Heart right ventricle (tissue), 16 donors: ENCODE data around the gene GRIK5. TPM values are rescaled to one million over a fixed set of nuclear protein-coding genes. Genes with fewer than 3 reads are reported as not detected.
A peak's percentile ranks its signal among the peaks of the same experiment; 100 is the strongest.

Source experiments
- ATAC-seq, 8 donors: fragments of 200-7000 bp; cut with Tn5 transposase; one replicate each; pipeline ENCODE4 v1.9.1; 2020; ENCODE audit warnings: mild to moderate bottlenecking in 8 of 8, moderate library complexity in 8 of 8, moderate number of reproducible peaks in 1 of 8
- DNase-seq, 2 donors: peaks; one replicate each; pipeline ENCODE4 v3.0.0-alpha.2; 2020
- H3K27ac ChIP-seq, 10 donors: fragments of 200-600 bp; sonication (generic) in 2 of 10; one replicate each; pipeline versions ENCODE4 v1.5.0 to v1.8.0; 2020 to 2022; ENCODE audit warnings: mild to moderate bottlenecking in 3 of 10
- H3K27me3 ChIP-seq, 7 donors: fragments of 200-600 bp; one replicate each; pipeline ENCODE4 v1.8.0; 2021 to 2022; ENCODE audit warnings: mild to moderate bottlenecking in 2 of 7
- H3K36me3 ChIP-seq, 9 donors: fragments of 200-600 bp; sonication (generic) in 1 of 9; one replicate each; pipeline versions ENCODE4 v1.5.0 to v1.8.0; 2020 to 2022; ENCODE audit warnings: mild to moderate bottlenecking in 2 of 9
- H3K4me1 ChIP-seq, 9 donors: fragments of 200-600 bp; sonication (generic) in 1 of 9; one replicate each; pipeline versions ENCODE4 v1.5.0 to v1.8.0; 2020 to 2022; ENCODE audit warnings: mild to moderate bottlenecking in 4 of 9
- H3K4me3 ChIP-seq, 10 donors: fragments of 200-600 bp; sonication (generic) in 2 of 10; one replicate each; pipeline versions ENCODE4 v1.5.0 to v1.8.0; 2020 to 2022; ENCODE audit warnings: mild to moderate bottlenecking in 7 of 10, moderate library complexity in 2 of 10
- H3K9me3 ChIP-seq, 11 donors: fragments of 200-600 bp in 10 of 11; sonication (generic) in 2 of 11; one replicate each; pipeline versions ENCODE4 v1.5.0 to v1.8.0; 2013 to 2022; ENCODE audit warnings: mild to moderate bottlenecking in 2 of 11, control low read depth in 1 of 11, moderate library complexity in 1 of 11
- WGBS, 2 donors: extraction: QIAGEN DNeasy Blood & Tissue Kit; methylation state at CpG; one replicate each; pipeline ENCODE4 v1.1.7; 2013; ENCODE audit warnings: inconsistent platforms in 1 of 2; 5-methylcytosine and 5-hydroxymethylcytosine counted together
- intact Hi-C, 10 donors: fragments of 100-400 bp; cut with DNase I; formaldehyde crosslinking; loops; one replicate each; pipeline versions ENCODE4 v1.11.1 to v1.14.2; 2022
- polyA plus RNA-seq, 2 donors: library from polyadenylated mRNA; stranded (reverse); fragments of 200-250 nt; gene quantifications; one replicate each; pipeline ENCODE4 v1.2.3, GENCODE V29; 2013
- total RNA-seq, 10 donors: library from RNA; stranded (reverse); fragmentation: NEBNext Ultra II Directional in 3 of 10; extraction: Animal tissue kit (Norgen Biotek cat#: 25700) in 3 of 10; gene quantifications; one replicate each; pipeline versions ENCODE4 v1.2.1 to v1.2.4, GENCODE V29; 2021 to 2023
- TF ChIP-seq, protein P1 (sequence below), 9 donors: fragments of 200-600 bp; sonication (generic) in 2 of 9; IDR thresholded peaks; one replicate each; pipeline versions ENCODE4 v1.5.0 to v1.8.0; 2021 to 2022; ENCODE audit warnings: antibody characterized with exemption in 9 of 9, mild to moderate bottlenecking in 5 of 9, moderate library complexity in 1 of 9
- donor health status: Arrhythmogenic right ventricular cardiomyopathy.
- donor health status: ischemic (EF 13 %, LVEDD 7.1; RV severe dilation, severe dysfunction).
- donor health status: healthy with polysubstance abuse.
- donor health status: DM: no; HTN: yes; CAD: no.
- donor health status: DM: no; HTN: no; CAD: no.
- donor health status: ischemic (EF 25% LVEDD 6.9; RV normal size, moderate dysfunction).
- donor health status: ischemic (EF 25% LVEDD 5.7; RV mildly dilated, moderate dysfunction).
- donor health status: healthy.
- donor health status: DM: yes; HTN: yes; CAD: no.
- donor health status: Ischemic cardiomyopathy.
- donor health status: ischemic (EF 35%, LVEDD 5.7; RV mildly dilated, moderate dysfunction).
- donor health status: nonischemic (EF 11% LVEDD 7.7; RV severe dilation, severe dysfunction).
- donor health status: DM: yes; HTN: yes; CAD: no.
- donor health status: PGD.
- donor health status: ischemic (EF 29% LVEDD 5.4; RV normal size, mild dysfunction).
- donor health status: nonischemic (EF 23%, LVEDD 6.1; RV moderate dilation, normal function).

GRIK5 gene
- total and polyA plus RNA-seq, 12 donors = 0.35 to 9.3 (median 2.9) TPM

DNA sequence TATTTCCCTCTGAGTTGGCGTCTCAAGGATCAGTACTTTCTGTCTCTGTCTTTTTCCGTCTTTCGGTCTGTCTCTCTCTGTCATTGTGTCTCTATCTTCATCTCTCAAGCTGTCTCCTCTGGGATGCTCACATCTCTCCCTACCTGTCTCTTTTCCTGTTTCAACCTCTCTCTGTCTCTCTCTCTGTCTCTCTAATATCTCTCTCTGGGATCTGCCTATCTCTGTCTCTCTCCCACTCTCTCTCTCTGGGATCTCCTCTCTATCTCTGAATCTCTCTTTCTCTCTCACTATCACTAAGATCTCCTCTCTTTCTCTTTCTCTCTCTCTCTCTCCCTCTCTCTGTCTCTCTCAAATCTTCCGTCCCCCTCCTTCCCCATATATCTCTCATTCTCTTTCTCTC is 80.0 kb downstream of the GRIK5 start:
- Histone ChIP-seq H3K27ac (peak overlapping the region in 2 of 10 donors; percentile 82 to 91), H3K9me3 (no peaks in the 10 kb centered on the region), H3K36me3 (peaks cover 0 to 29% (median 0%) of the 10 kb centered on the region in 9 donors), H3K4me3 (no peak overlapping the region), H3K4me1 (peaks cover 0 to 22% (median 8%) of the 10 kb centered on the region in 9 donors), H3K27me3 (peaks cover 3 to 33% (median 29%) of the 10 kb centered on the region in 7 donors)
- WGBS, 2 donors = 85 to 88% methylated on average over 4 of the region's 4 CpGs
- intact Hi-C loops = loop anchor here in 2 of 10 donors (10.0 kb wide), 1 partner anchor 85 kb away; the partner anchor contains the start of genes GRIK5 (in 2 of the 2) and ZNF574 (in 2 of the 2)
- ATAC-seq = no peak
- DNase-seq = no peak
- TF ChIP-seq, protein P1, sequence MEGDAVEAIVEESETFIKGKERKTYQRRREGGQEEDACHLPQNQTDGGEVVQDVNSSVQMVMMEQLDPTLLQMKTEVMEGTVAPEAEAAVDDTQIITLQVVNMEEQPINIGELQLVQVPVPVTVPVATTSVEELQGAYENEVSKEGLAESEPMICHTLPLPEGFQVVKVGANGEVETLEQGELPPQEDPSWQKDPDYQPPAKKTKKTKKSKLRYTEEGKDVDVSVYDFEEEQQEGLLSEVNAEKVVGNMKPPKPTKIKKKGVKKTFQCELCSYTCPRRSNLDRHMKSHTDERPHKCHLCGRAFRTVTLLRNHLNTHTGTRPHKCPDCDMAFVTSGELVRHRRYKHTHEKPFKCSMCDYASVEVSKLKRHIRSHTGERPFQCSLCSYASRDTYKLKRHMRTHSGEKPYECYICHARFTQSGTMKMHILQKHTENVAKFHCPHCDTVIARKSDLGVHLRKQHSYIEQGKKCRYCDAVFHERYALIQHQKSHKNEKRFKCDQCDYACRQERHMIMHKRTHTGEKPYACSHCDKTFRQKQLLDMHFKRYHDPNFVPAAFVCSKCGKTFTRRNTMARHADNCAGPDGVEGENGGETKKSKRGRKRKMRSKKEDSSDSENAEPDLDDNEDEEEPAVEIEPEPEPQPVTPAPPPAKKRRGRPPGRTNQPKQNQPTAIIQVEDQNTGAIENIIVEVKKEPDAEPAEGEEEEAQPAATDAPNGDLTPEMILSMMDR (IDR thresholded peaks at IDR 0.05) = no peak

GRCh38 chr19:41988947-41989346 is 81.1 kb downstream of the GRIK5 start:
- Histone ChIP-seq H3K27me3 (peaks cover 0 to 22% (median 19%) of the 10 kb centered on the region in 7 donors), H3K9me3 (no peaks in the 10 kb centered on the region), H3K4me3 (no peak overlapping the region), H3K27ac (no peak overlapping the region), H3K36me3 (peaks cover 0 to 37% (median 0%) of the 10 kb centered on the region in 9 donors), H3K4me1 (peaks cover 0 to 14% (median 5%) of the 10 kb centered on the region in 9 donors)
- no peak for ATAC-seq
- no peak for DNase-seq
- intact Hi-C loops = no loop called here
- WGBS, 2 donors = 84 to 87% methylated on average over 9 of the region's 9 CpGs
- TF ChIP-seq, protein P1 (IDR thresholded peaks at IDR 0.05) = no peak

- no peak overlapping the region for H3K27ac ChIP-seq
- 84 to 86% methylated on average over 10 of the region's 10 CpGs for WGBS, 2 donors
- H3K36me3 ChIP-seq = peaks cover 0 to 48% (median 0%) of the 10 kb centered on the region in 9 donors
- H3K4me1 ChIP-seq = peaks cover 0 to 10% (median 0%) of the 10 kb centered on the region in 9 donors
- intact Hi-C loops = no loop called here
- TF ChIP-seq, protein P1 (IDR thresholded peaks at IDR 0.05) = no peak
- ATAC-seq (no peak), DNase-seq (no peak)
- H3K27me3 ChIP-seq = peaks cover 0 to 12% (median 8%) of the 10 kb centered on the region in 7 donors
- H3K4me3 ChIP-seq = no peak overlapping the region
- H3K9me3 ChIP-seq = no peaks in the 10 kb centered on the region
Observed at GRCh38 chr19:41987141-41987860, 82.7 kb downstream of the GRIK5 start.

- Histone ChIP-seq H3K27me3 (no peaks in the 10 kb centered on the region), H3K27ac (no peak overlapping the region), H3K4me3 (no peak overlapping the region), H3K9me3 (no peaks in the 10 kb centered on the region), H3K4me1 (peaks cover 0 to under 1% (median 0%) of the 10 kb centered on the region in 9 donors), H3K36me3 (peaks cover 0 to 70% (median 0%) of the 10 kb centered on the region in 9 donors)
- TF ChIP-seq, protein P1 (IDR thresholded peaks at IDR 0.05) = no peak
- ATAC-seq = peak in 1 of 8 donors; percentile 11
- DNase-seq = no peak
- intact Hi-C loops = no loop called here
- WGBS, 2 donors = 85 to 86% methylated on average over 17 of the region's 17 CpGs
Observed at GRCh38 chr19:41984961-41985360, 85.0 kb downstream of the GRIK5 start.
